Lung (tissue), 12 donors: Measurements from ENCODE around the gene MTUS2. TPM values are rescaled to one million over a fixed set of nuclear protein-coding genes. Genes with fewer than 3 reads are reported as not detected.

Experiments
- ATAC-seq: fragments of 200-7000 bp; cut with Tn5 transposase; one replicate; pipeline ENCODE4 v1.9.1; 2020; ENCODE audit warnings: moderate number of reproducible peaks; ENCODE audit not compliant: insufficient read depth, low FRiP score
- DNase-seq, 3 donors: peaks; one replicate each; pipeline ENCODE4 v3.0.0-alpha.2; 2013 to 2017
- H3K27ac ChIP-seq, 2 donors: one replicate each; pipeline ENCODE4 v1.5.1; 2013; ENCODE audit warnings: mild to moderate bottlenecking in 2 of 2, moderate library complexity in 2 of 2, control low read depth in 1 of 2, inconsistent platforms in 1 of 2, low read depth in 1 of 2, low read length in 1 of 2
- H3K27me3 ChIP-seq, 3 donors: one replicate each; pipeline ENCODE4 v1.5.1; 2013; ENCODE audit warnings: low read length in 2 of 3; ENCODE audit not compliant: control insufficient read depth in 3 of 3, insufficient read depth in 3 of 3
- H3K36me3 ChIP-seq, 4 donors: one replicate each; pipeline ENCODE4 v1.5.1; 2013; ENCODE audit warnings: low read length in 4 of 4, mild to moderate bottlenecking in 1 of 4, moderate library complexity in 1 of 4; ENCODE audit not compliant: control insufficient read depth in 4 of 4, insufficient read depth in 4 of 4
- H3K4me1 ChIP-seq, 5 donors: one replicate each; pipeline ENCODE4 v1.5.1; 2013; ENCODE audit warnings: low read length in 5 of 5, mild to moderate bottlenecking in 2 of 5, moderate library complexity in 1 of 5; ENCODE audit not compliant: control insufficient read depth in 5 of 5, insufficient read depth in 5 of 5
- H3K4me3 ChIP-seq: one replicate; pipeline ENCODE4 v1.5.1; 2013; ENCODE audit warnings: mild to moderate bottlenecking, control low read depth, moderate library complexity
- H3K9ac ChIP-seq, 2 donors: one replicate each; pipeline ENCODE4 v1.5.1; 2013; ENCODE audit warnings: low read length in 2 of 2, control low read depth in 1 of 2; ENCODE audit not compliant: insufficient read depth in 1 of 2
- H3K9me3 ChIP-seq, 4 donors: one replicate each; pipeline ENCODE4 v1.5.1; 2013; ENCODE audit warnings: low read length in 3 of 4, mild to moderate bottlenecking in 1 of 4, moderate library complexity in 1 of 4; ENCODE audit not compliant: control insufficient read depth in 4 of 4, insufficient read depth in 3 of 4
- WGBS, 2 donors: extraction: QIAGEN DNeasy Blood & Tissue Kit; methylation state at CpG; one replicate each; pipeline ENCODE4 v1.1.7; 2013; 5-methylcytosine and 5-hydroxymethylcytosine counted together
- polyA plus RNA-seq, 2 donors: library from polyadenylated mRNA; stranded (reverse); fragments of 200-250 nt; gene quantifications; one replicate each; pipeline ENCODE4 v1.2.1, GENCODE V29; 2013
- total RNA-seq, 2 donors: library from RNA; depleted of rRNA in 1 of 2; stranded (reverse); fragments of >200 nt in 1 of 2; gene quantifications; one replicate each; pipeline ENCODE4 v1.2.1, GENCODE V29; 2014 to 2021
- TF ChIP-seq, protein P1 (sequence below): IDR thresholded peaks from 2 replicates; pipeline ENCODE4 v1.5.1; 2012; ENCODE audit warnings: mild to moderate bottlenecking; ENCODE audit errors: control extremely low read depth, extremely low read depth
- donor health status: control.
- donor health status: control.
- donor health status: Bipolar disorder and iron deficiency.
- donor health status: healthy.
- donor health status: DM: yes; HTN: yes; CAD: no.

The MTUS2 gene
- total and polyA plus RNA-seq, 4 donors, result 0.03 to 0.54 (median 0.08) TPM

DNA sequence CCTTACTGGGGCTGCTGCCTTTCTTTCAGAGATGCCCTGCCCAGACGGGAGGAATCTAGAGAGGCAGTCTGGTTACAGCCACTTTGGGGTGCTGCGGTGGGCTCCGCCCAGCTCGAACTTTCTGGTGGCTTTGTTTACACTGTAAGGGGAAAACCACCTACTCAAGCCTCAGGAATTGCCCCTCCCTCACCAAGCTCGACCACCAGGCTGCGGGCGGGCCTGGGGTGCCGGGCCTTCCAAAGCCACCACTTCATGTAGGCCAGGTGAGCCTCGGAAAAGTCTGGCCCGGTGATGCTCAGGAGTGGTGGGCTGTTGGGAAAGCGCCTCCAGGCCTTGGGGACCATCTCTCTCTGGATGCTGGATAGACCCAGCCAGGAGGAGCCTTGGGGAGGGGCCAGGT, 218.6 kb downstream of the MTUS2 start:
- H3K4me3 ChIP-seq, result no peak overlapping the region
- DNase-seq (no peak), ATAC-seq (no peak)
- peaks cover 0 to 2% (median 0%) of the 10 kb centered on the region in 3 donors for H3K27me3 ChIP-seq
- H3K36me3 ChIP-seq, result no peaks in the 10 kb centered on the region
- no peaks in the 10 kb centered on the region for H3K4me1 ChIP-seq
- WGBS, 2 donors, result 84 to 87% methylated on average over 11 of the region's 11 CpGs
- no peak overlapping the region for H3K9ac ChIP-seq
- TF ChIP-seq, protein P1, sequence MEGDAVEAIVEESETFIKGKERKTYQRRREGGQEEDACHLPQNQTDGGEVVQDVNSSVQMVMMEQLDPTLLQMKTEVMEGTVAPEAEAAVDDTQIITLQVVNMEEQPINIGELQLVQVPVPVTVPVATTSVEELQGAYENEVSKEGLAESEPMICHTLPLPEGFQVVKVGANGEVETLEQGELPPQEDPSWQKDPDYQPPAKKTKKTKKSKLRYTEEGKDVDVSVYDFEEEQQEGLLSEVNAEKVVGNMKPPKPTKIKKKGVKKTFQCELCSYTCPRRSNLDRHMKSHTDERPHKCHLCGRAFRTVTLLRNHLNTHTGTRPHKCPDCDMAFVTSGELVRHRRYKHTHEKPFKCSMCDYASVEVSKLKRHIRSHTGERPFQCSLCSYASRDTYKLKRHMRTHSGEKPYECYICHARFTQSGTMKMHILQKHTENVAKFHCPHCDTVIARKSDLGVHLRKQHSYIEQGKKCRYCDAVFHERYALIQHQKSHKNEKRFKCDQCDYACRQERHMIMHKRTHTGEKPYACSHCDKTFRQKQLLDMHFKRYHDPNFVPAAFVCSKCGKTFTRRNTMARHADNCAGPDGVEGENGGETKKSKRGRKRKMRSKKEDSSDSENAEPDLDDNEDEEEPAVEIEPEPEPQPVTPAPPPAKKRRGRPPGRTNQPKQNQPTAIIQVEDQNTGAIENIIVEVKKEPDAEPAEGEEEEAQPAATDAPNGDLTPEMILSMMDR, result no peak
- no peaks in the 10 kb centered on the region for H3K9me3 ChIP-seq
- no peak overlapping the region for H3K27ac ChIP-seq

DNA sequence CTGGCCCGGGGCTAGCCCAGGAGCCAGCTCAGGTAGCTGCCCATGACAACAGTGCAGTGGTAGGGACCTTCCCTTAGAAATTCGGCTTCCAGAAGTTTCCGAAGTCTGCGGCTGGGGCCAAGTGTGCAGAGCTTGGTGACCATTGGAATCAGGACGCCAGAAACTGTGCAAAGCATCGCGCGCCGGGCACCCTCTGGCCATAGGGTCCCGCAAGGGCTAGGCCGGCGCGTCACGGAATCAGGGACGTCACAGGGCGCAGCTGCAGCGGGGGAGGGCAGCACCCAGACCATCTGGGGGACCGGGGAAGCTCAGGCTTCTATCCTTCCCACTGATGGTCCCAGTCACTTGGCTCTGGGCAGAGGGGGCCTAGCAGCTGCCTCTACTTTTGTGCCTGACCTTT, 219.1 kb downstream of the MTUS2 start:
- Histone ChIP-seq H3K36me3 (no peaks in the 10 kb centered on the region), H3K27ac (no peak overlapping the region), H3K9ac (no peak overlapping the region), H3K27me3 (peaks cover 0 to 2% (median 0%) of the 10 kb centered on the region in 3 donors), H3K4me3 (no peak overlapping the region), H3K4me1 (no peaks in the 10 kb centered on the region), H3K9me3 (no peaks in the 10 kb centered on the region)
- WGBS, 2 donors, result 85 to 86% methylated on average over 18 of the region's 18 CpGs
- no peak for ATAC-seq
- TF ChIP-seq, protein P1, result no peak
- DNase-seq, result no peak

DNA sequence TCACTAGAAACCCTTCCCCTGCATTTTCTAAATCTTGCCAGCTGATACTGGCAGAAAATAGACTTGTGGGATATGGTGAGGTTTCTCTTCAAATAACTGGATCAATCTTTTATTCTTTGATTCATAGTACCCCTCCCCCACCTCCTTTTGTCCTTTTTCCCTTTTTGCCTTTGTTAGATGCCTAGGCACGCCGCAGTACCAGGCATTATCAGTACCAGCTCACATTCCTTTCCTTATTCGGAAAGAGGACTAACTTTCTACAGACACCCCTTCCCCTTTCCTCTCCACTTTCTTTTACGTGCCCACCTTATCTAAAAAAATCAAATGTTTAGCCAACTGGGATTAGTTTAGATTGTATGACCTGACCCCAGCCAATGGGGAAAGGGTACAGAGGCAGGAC, 226.4 kb downstream of the MTUS2 start:
- TF ChIP-seq, protein P1, result no peak
- ATAC-seq, result no peak
- whole genome bisulfite sequencing, 2 donors, result 34 to 43% methylated on average over 4 of the region's 4 CpGs
- no peak for DNase-seq
- no peaks in the 10 kb centered on the region for H3K36me3 ChIP-seq
- no peak overlapping the region for H3K9ac ChIP-seq
- H3K4me1 ChIP-seq, result no peaks in the 10 kb centered on the region
- H3K9me3 ChIP-seq, result peaks cover 0 to 2% (median 0%) of the 10 kb centered on the region in 4 donors
- H3K4me3 ChIP-seq, result no peak overlapping the region
- H3K27me3 ChIP-seq, result no peaks in the 10 kb centered on the region
- no peak overlapping the region for H3K27ac ChIP-seq

DNA sequence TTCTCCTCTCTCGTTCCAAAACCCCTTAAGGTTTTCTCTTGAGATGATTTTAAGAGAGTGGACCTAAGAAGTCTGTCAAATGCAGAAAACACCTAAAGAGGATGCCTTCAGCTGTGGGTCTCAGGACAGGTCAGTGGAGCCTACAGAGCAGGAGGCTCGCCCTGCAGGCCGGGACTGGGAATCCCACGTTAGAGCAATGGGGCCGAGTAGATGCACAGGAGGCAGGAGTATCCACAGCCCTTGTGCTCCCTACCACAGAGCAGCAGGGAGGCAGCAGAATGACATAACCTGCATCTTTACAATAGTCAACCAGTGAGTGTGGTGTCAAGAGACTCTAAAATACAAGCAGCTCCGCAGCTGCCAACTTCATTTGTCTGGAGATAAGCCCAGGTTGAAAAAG, 229.4 kb downstream of the MTUS2 start:
- 75 to 83% methylated on average over 6 of the region's 6 CpGs for WGBS, 2 donors
- peaks cover 0 to 2% (median 0%) of the 10 kb centered on the region in 4 donors for H3K9me3 ChIP-seq

More for the DNA sequence above, 229.4 kb downstream of the MTUS2 start:
- no peak for ATAC-seq
- H3K36me3 ChIP-seq, result no peaks in the 10 kb centered on the region
- no peaks in the 10 kb centered on the region for H3K4me1 ChIP-seq
- H3K27me3 ChIP-seq, result no peaks in the 10 kb centered on the region
- no peak for DNase-seq
- H3K27ac ChIP-seq, result no peak overlapping the region
- no peak overlapping the region for H3K4me3 ChIP-seq
- no peak overlapping the region for H3K9ac ChIP-seq
- TF ChIP-seq, protein P1, result no peak
